ENCODE data around the gene CEP350. TPM values are rescaled to one million over a fixed set of nuclear protein-coding genes. Genes with fewer than 3 reads are reported as not detected.

The CEP350 gene
- total RNA-seq, 1 experiment from 2014 or later = 42.2 TPM

DNA sequence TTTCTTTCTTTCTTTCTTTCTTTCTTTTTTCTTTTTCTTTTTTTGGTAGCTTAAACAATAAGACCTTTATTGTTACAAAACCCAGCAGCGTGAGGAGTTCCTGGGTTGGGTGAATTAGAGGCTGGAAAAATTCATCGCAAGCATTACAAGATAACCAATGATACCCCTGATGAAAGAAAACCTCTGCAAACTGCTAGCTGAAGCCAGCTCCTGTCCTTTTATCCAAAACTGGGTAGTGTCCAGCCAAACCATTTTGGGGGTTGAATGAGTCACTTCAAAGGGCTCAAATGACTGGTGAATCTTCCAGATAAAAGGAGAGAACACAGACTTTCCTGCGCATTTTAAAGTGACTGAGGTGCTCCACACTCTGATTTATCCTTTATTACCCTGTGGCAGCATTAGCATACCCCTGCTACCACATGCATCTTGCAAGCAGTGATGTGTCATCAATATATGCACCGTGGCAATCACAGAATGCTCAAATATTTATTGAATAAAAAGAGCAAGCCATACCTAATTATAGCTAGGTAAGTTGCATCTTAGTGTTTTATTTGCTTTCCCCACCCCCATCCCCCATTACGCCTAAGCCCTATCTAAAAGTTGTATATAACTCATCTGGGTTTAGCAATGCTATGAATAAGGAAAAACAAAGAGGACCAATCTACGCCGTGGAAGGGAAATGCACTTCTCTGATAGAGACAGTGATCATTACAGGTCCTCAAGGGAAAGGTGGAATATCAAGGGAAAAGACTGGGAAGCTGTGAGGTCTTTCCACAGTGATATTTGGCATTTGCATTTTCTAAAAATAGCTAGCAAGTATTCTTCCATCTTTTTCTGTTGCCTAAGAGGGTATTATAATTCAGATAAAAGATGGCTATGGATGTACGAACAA lies 32.4 kb upstream of the CEP350 start:
- no peak overlapping the region for H3K4me3 ChIP-seq (ENCODE audit: low read depth, low read length, poor library complexity, severe bottlenecking)
- POLR2A ChIA-PET (ENCODE audit: low non-redundant PET) = no interaction called here
- no peaks in the 10 kb centered on the region for H3K4me1 ChIP-seq (ENCODE audit: insufficient read depth, low read length, poor library complexity, severe bottlenecking)
- H3K27ac ChIP-seq (ENCODE audit: low read depth, low read length, poor library complexity, severe bottlenecking) = no peak overlapping the region
- CTCF ChIA-PET = no interaction called here
- DNase-seq (ENCODE audit: low spot score) = no peak
- no TSS peak for BruUV-seq (replicated peaks)
- no peaks in the 10 kb centered on the region for H3K9me3 ChIP-seq (ENCODE audit: low read depth, low read length, poor library complexity, severe bottlenecking)
- intact Hi-C loops (cut with micrococcal nuclease; ENCODE audit: unreplicated experiment) = no loop called here
- no peak for TF ChIP-seq EZH2 (IDR thresholded peaks at IDR 0.05; ENCODE audit: borderline replicate concordance, low read depth, low read length, poor library complexity, severe bottlenecking)
- TF ChIP-seq, protein P1, sequence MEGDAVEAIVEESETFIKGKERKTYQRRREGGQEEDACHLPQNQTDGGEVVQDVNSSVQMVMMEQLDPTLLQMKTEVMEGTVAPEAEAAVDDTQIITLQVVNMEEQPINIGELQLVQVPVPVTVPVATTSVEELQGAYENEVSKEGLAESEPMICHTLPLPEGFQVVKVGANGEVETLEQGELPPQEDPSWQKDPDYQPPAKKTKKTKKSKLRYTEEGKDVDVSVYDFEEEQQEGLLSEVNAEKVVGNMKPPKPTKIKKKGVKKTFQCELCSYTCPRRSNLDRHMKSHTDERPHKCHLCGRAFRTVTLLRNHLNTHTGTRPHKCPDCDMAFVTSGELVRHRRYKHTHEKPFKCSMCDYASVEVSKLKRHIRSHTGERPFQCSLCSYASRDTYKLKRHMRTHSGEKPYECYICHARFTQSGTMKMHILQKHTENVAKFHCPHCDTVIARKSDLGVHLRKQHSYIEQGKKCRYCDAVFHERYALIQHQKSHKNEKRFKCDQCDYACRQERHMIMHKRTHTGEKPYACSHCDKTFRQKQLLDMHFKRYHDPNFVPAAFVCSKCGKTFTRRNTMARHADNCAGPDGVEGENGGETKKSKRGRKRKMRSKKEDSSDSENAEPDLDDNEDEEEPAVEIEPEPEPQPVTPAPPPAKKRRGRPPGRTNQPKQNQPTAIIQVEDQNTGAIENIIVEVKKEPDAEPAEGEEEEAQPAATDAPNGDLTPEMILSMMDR (conservative IDR thresholded peaks at IDR 0.05; ENCODE audit: low read depth, low read length) = no peak
- no peaks in the 10 kb centered on the region for H3K27me3 ChIP-seq (replicated peaks; ENCODE audit: insufficient read depth, low read depth, low read length, poor library complexity)
- peaks cover 9% of the 10 kb centered on the region for H3K36me3 ChIP-seq (ENCODE audit: insufficient read depth, low read length, poor library complexity, severe bottlenecking)

DNA sequence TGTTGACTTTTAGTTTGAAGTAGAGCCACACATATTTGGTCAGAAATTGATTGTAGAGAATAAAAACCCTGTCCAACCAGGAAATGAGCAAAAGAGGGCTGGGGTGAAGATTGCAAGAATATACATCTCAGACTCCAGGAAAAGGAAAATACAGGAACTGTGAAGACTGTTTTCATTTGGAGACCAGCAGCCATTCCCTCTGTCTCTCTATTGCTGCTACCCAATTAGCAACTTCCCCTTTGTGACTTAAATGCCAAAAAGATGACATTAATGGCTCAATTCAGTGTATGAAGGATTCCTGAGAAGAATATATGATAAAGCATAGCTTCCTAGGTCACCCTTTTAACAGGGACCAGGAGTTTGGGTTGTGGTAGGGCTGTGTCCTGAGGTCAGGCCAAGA lies 31.6 kb upstream of the CEP350 start:
- no peak for DNase-seq (ENCODE audit: low spot score)
- intact Hi-C loops (cut with micrococcal nuclease; ENCODE audit: unreplicated experiment) = no loop called here
- H3K9me3 ChIP-seq (ENCODE audit: low read depth, low read length, poor library complexity, severe bottlenecking) = no peaks in the 10 kb centered on the region
- POLR2A ChIA-PET (ENCODE audit: low non-redundant PET) = no interaction called here
- no peak overlapping the region for H3K27ac ChIP-seq (ENCODE audit: low read depth, low read length, poor library complexity, severe bottlenecking)
- no peak for TF ChIP-seq EZH2 (IDR thresholded peaks at IDR 0.05; ENCODE audit: borderline replicate concordance, low read depth, low read length, poor library complexity, severe bottlenecking)
- TF ChIP-seq, protein P1 (conservative IDR thresholded peaks at IDR 0.05; ENCODE audit: low read depth, low read length) = no peak
- CTCF ChIA-PET = no interaction called here
- H3K4me3 ChIP-seq (ENCODE audit: low read depth, low read length, poor library complexity, severe bottlenecking) = no peak overlapping the region
- no TSS peak for BruUV-seq (replicated peaks)
- H3K4me1 ChIP-seq (ENCODE audit: insufficient read depth, low read length, poor library complexity, severe bottlenecking) = no peaks in the 10 kb centered on the region
- peaks cover 5% of the 10 kb centered on the region for H3K36me3 ChIP-seq (ENCODE audit: insufficient read depth, low read length, poor library complexity, severe bottlenecking)
- H3K27me3 ChIP-seq (replicated peaks; ENCODE audit: insufficient read depth, low read depth, low read length, poor library complexity) = no peaks in the 10 kb centered on the region

DNA sequence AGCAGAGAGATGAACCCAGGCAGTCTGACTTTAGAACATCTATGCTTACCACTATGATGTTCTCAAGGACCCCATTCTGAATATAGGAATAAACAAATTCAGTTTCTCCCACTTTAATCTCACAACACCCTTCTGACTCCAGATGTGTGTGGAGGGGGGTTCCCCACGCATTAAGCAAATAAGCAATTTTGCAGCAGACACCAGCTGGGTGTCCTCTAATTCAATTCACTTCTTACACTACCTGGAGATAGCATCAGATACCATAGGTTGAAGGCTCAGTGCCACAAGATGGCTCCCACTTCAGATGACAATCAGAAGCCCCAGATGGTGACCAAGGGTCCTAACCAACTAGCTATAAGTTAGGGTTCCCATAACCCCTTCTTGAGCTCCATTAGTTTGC lies 30.3 kb upstream of the CEP350 start:
- Histone ChIP-seq H3K9me3 (ENCODE audit: low read depth, low read length, poor library complexity, severe bottlenecking) (no peaks in the 10 kb centered on the region), H3K4me1 (ENCODE audit: insufficient read depth, low read length, poor library complexity, severe bottlenecking) (no peaks in the 10 kb centered on the region), H3K27ac (ENCODE audit: low read depth, low read length, poor library complexity, severe bottlenecking) (no peak overlapping the region), H3K36me3 (ENCODE audit: insufficient read depth, low read length, poor library complexity, severe bottlenecking) (peaks cover 1% of the 10 kb centered on the region), H3K27me3 (replicated peaks; ENCODE audit: insufficient read depth, low read depth, low read length, poor library complexity) (peaks cover 10% of the 10 kb centered on the region), H3K4me3 (ENCODE audit: low read depth, low read length, poor library complexity, severe bottlenecking) (no peak overlapping the region)
- no TSS peak for BruUV-seq (replicated peaks)
- CTCF ChIA-PET = no interaction called here
- intact Hi-C loops (cut with micrococcal nuclease; ENCODE audit: unreplicated experiment) = no loop called here
- no peak for DNase-seq (ENCODE audit: low spot score)
- POLR2A ChIA-PET (ENCODE audit: low non-redundant PET) = no interaction called here
- no peak for TF ChIP-seq EZH2 (IDR thresholded peaks at IDR 0.05; ENCODE audit: borderline replicate concordance, low read depth, low read length, poor library complexity, severe bottlenecking)
- TF ChIP-seq, protein P1 (conservative IDR thresholded peaks at IDR 0.05; ENCODE audit: low read depth, low read length) = no peak
